Activated CD4-positive, CD25-positive, alpha-beta regulatory T cell treated with anti-CD3 and anti-CD28 coated beads, Interleukin-2, amount 50 U/mL, for 24 hours (primary cell): ENCODE results near the gene LONRF2.
"Not testable (repeated sequence)": the region's sequence is repeated elsewhere in the genome, so short reads cannot be mapped to it uniquely, and the experiment has no call there.

ENCODE experiments used
- ATAC-seq, 2 donors: fragments of 150-1000 bp; cut with Tn5 transposase; one replicate each; pipeline ENCODE4 v1.10.0; 2021; ENCODE audit warnings: mild to moderate bottlenecking in 1 of 2, moderate library complexity in 1 of 2

LONRF2 gene

GRCh38 chr2:100250645-100251044 is 71.7 kb downstream of the LONRF2 start:
- ATAC-seq, result no peak

- ATAC-seq, result no peak
Measured at GRCh38 chr2:100248971-100249370, 73.3 kb downstream of the LONRF2 start.

- not testable (repeated sequence) for ATAC-seq
Measured at GRCh38 chr2:100248556-100248955, 73.7 kb downstream of the LONRF2 start.

GRCh38 chr2:100248044-100248330 is 74.3 kb downstream of the LONRF2 start:
- no peak for ATAC-seq

GRCh38 chr2:100247256-100248043 is 74.9 kb downstream of the LONRF2 start:
- ATAC-seq, result peak in 1 of 2 donors; percentile 22

GRCh38 chr2:100246163-100247145 is 75.8 kb downstream of the LONRF2 start:
- no peak for ATAC-seq

- ATAC-seq, result no peak
Measured at GRCh38 chr2:100245681-100246080, 76.6 kb downstream of the LONRF2 start.

GRCh38 chr2:100244881-100245605 is 77.3 kb downstream of the LONRF2 start:
- ATAC-seq, result no peak

- ATAC-seq, result no peak
Measured at GRCh38 chr2:100243631-100244030, 78.7 kb downstream of the LONRF2 start.

- no peak for ATAC-seq
Measured at GRCh38 chr2:100242891-100243619, 79.2 kb downstream of the LONRF2 start.

- no peak for ATAC-seq
Measured at GRCh38 chr2:100242476-100242875, 79.8 kb downstream of the LONRF2 start.

- no peak for ATAC-seq
Measured at GRCh38 chr2:100241236-100241635, 81.1 kb downstream of the LONRF2 start.

- no peak for ATAC-seq
Measured at GRCh38 chr2:100240386-100240785, 81.9 kb downstream of the LONRF2 start.

- no peak for ATAC-seq
Measured at GRCh38 chr2:100239486-100240210, 82.7 kb downstream of the LONRF2 start.

- ATAC-seq, result no peak
Measured at GRCh38 chr2:100238471-100238870, 83.8 kb downstream of the LONRF2 start.

- ATAC-seq, result no peak
Measured at GRCh38 chr2:100237770-100238169, 84.5 kb downstream of the LONRF2 start.

GRCh38 chr2:100237163-100237562 is 85.1 kb downstream of the LONRF2 start:
- no peak for ATAC-seq

- ATAC-seq, result no peak
Measured at GRCh38 chr2:100236166-100236565, 86.1 kb downstream of the LONRF2 start.

- no peak for ATAC-seq
Measured at GRCh38 chr2:100235581-100235980, 86.7 kb downstream of the LONRF2 start.

- ATAC-seq, result peak; percentile 55 to 58
Measured at GRCh38 chr2:100235098-100235497, 87.2 kb downstream of the LONRF2 start.

GRCh38 chr2:100234141-100234540 is 88.2 kb downstream of the LONRF2 start:
- ATAC-seq, result no peak

- ATAC-seq, result no peak
Measured at GRCh38 chr2:100233061-100233460, 89.2 kb downstream of the LONRF2 start.
